Skeletal muscle tissue (tissue), 4 donors: ENCODE measurements around the gene CA4. TPM values are rescaled to one million over a fixed set of nuclear protein-coding genes. Genes with fewer than 3 reads are reported as not detected.

ENCODE experiments used
- H3K27ac ChIP-seq: one replicate; pipeline ENCODE4 v1.7.0; 2013; ENCODE audit warnings: mild to moderate bottlenecking, low read depth, low read length, inconsistent platforms
- H3K27me3 ChIP-seq, 3 donors: one replicate each; pipeline ENCODE4 v1.7.0; 2013; ENCODE audit warnings: low read length in 3 of 3; ENCODE audit not compliant: control insufficient read depth in 3 of 3, insufficient read depth in 3 of 3
- H3K36me3 ChIP-seq, 3 donors: one replicate each; pipeline ENCODE4 v1.7.0; 2013; ENCODE audit warnings: low read length in 3 of 3; ENCODE audit not compliant: control insufficient read depth in 3 of 3, insufficient read depth in 3 of 3
- H3K4me1 ChIP-seq, 3 donors: one replicate each; pipeline ENCODE4 v1.7.0; 2013; ENCODE audit warnings: low read length in 3 of 3, mild to moderate bottlenecking in 3 of 3; ENCODE audit not compliant: control insufficient read depth in 3 of 3, insufficient read depth in 3 of 3
- H3K4me3 ChIP-seq, 3 donors: one replicate each; pipeline ENCODE4 v1.7.0; 2013; ENCODE audit warnings: low read length in 3 of 3
- H3K9ac ChIP-seq, 3 donors: one replicate each; pipeline ENCODE4 v1.7.0; 2013; ENCODE audit warnings: low read length in 3 of 3, mild to moderate bottlenecking in 3 of 3, moderate library complexity in 2 of 3, low read depth in 1 of 3
- H3K9me3 ChIP-seq, 3 donors: one replicate each; pipeline ENCODE4 v1.7.0; 2013; ENCODE audit warnings: low read length in 3 of 3; ENCODE audit not compliant: control insufficient read depth in 3 of 3
- total RNA-seq: library from RNA; depleted of rRNA; stranded (reverse); fragments of >200 nt; gene quantifications from one replicate; pipeline ENCODE4 v1.2.3, GENCODE V29; 2014
- donor health status: Osteomylitis.

Gene CA4
- total RNA-seq, 1 donor from 2014 or later = 4.2 TPM

GRCh38 chr17:60154616-60155426 is 5.0 kb downstream of the CA4 start:
- H3K27me3 ChIP-seq = peaks cover 41 to 54% (median 46%) of the 10 kb centered on the region in 3 donors
- no peaks in the 10 kb centered on the region for H3K36me3 ChIP-seq
- no peak overlapping the region for H3K27ac ChIP-seq
- no peak overlapping the region for H3K4me3 ChIP-seq
- H3K4me1 ChIP-seq = peaks cover 7 to 17% (median 11%) of the 10 kb centered on the region in 3 donors
- no peak overlapping the region for H3K9ac ChIP-seq
- H3K9me3 ChIP-seq = no peaks in the 10 kb centered on the region

GRCh38 chr17:60155427-60155814 is 5.6 kb downstream of the CA4 start:
- H3K36me3 ChIP-seq = no peaks in the 10 kb centered on the region
- H3K9ac ChIP-seq = no peak overlapping the region
- no peak overlapping the region for H3K4me3 ChIP-seq
- peaks cover 41 to 52% (median 49%) of the 10 kb centered on the region in 3 donors for H3K27me3 ChIP-seq
- peaks cover 7 to 17% (median 11%) of the 10 kb centered on the region in 3 donors for H3K4me1 ChIP-seq
- no peaks in the 10 kb centered on the region for H3K9me3 ChIP-seq
- H3K27ac ChIP-seq = no peak overlapping the region

GRCh38 chr17:60155815-60156214 is 6.0 kb downstream of the CA4 start:
- Histone ChIP-seq H3K4me1 (peaks cover 7 to 17% (median 11%) of the 10 kb centered on the region in 3 donors), H3K9me3 (no peaks in the 10 kb centered on the region), H3K27ac (no peak overlapping the region)

GRCh38 chr17:60156746-60157145 is 7.0 kb downstream of the CA4 start:
- Histone ChIP-seq H3K36me3 (no peaks in the 10 kb centered on the region), H3K4me1 (peaks cover 10 to 22% (median 11%) of the 10 kb centered on the region in 3 donors), H3K9ac (no peak overlapping the region), H3K27ac (no peak overlapping the region), H3K4me3 (no peak overlapping the region), H3K9me3 (no peaks in the 10 kb centered on the region), H3K27me3 (peaks cover 36 to 41% (median 40%) of the 10 kb centered on the region in 3 donors)

More at GRCh38 chr17:60155815-60156214, 6.0 kb downstream of the CA4 start:
- H3K36me3 ChIP-seq = no peaks in the 10 kb centered on the region
- no peak overlapping the region for H3K9ac ChIP-seq
- H3K27me3 ChIP-seq = peaks cover 40 to 48% (median 48%) of the 10 kb centered on the region in 3 donors
- no peak overlapping the region for H3K4me3 ChIP-seq

GRCh38 chr17:60157487-60158040 is 7.8 kb downstream of the CA4 start:
- Histone ChIP-seq H3K4me1 (peaks cover 13 to 29% (median 15%) of the 10 kb centered on the region in 3 donors), H3K36me3 (no peaks in the 10 kb centered on the region), H3K27ac (no peak overlapping the region), H3K9me3 (no peaks in the 10 kb centered on the region), H3K9ac (no peak overlapping the region), H3K4me3 (no peak overlapping the region), H3K27me3 (peaks cover 31 to 41% (median 32%) of the 10 kb centered on the region in 3 donors)

GRCh38 chr17:60158751-60159478 is 9.1 kb downstream of the CA4 start:
- Histone ChIP-seq H3K4me1 (peaks cover 11 to 29% (median 15%) of the 10 kb centered on the region in 3 donors), H3K27me3 (peaks cover 27 to 42% (median 28%) of the 10 kb centered on the region in 3 donors), H3K27ac (no peak overlapping the region)

GRCh38 chr17:60159479-60159866 is 9.7 kb downstream of the CA4 start:
- Histone ChIP-seq H3K4me1 (peaks cover 11 to 29% (median 15%) of the 10 kb centered on the region in 3 donors), H3K9me3 (no peaks in the 10 kb centered on the region), H3K9ac (no peak overlapping the region), H3K4me3 (no peak overlapping the region), H3K27me3 (peaks cover 26 to 42% (median 27%) of the 10 kb centered on the region in 3 donors), H3K27ac (no peak overlapping the region), H3K36me3 (no peaks in the 10 kb centered on the region)

More at GRCh38 chr17:60158751-60159478, 9.1 kb downstream of the CA4 start:
- Histone ChIP-seq H3K4me3 (no peak overlapping the region), H3K9ac (no peak overlapping the region), H3K36me3 (no peaks in the 10 kb centered on the region), H3K9me3 (no peaks in the 10 kb centered on the region)

- no peaks in the 10 kb centered on the region for H3K36me3 ChIP-seq
- H3K9me3 ChIP-seq = no peaks in the 10 kb centered on the region
- H3K4me3 ChIP-seq = no peak overlapping the region
- no peak overlapping the region for H3K9ac ChIP-seq
- peaks cover 16 to 44% (median 32%) of the 10 kb centered on the region in 3 donors for H3K27me3 ChIP-seq
- H3K4me1 ChIP-seq = peaks cover 5 to 25% (median 12%) of the 10 kb centered on the region in 3 donors
- no peak overlapping the region for H3K27ac ChIP-seq
These were observed 11.2 kb downstream of the CA4 start for GRCh38 chr17:60160829-60161501.

GRCh38 chr17:60161598-60162330 is 12.0 kb downstream of the CA4 start:
- Histone ChIP-seq H3K27me3 (peaks cover 19 to 41% (median 32%) of the 10 kb centered on the region in 3 donors), H3K4me1 (peaks cover 5 to 19% (median 12%) of the 10 kb centered on the region in 3 donors), H3K4me3 (no peak overlapping the region)

More at GRCh38 chr17:60161598-60162330, 12.0 kb downstream of the CA4 start:
- no peaks in the 10 kb centered on the region for H3K9me3 ChIP-seq
- H3K9ac ChIP-seq = no peak overlapping the region
- H3K27ac ChIP-seq = no peak overlapping the region
- H3K36me3 ChIP-seq = no peaks in the 10 kb centered on the region
